Neuronal stem cell (in vitro differentiated cells): ENCODE results near the gene MAP3K5.

Experiments
- DNase-seq: peaks from one replicate; pipeline ENCODE4 v3.0.0-alpha.2; 2013; ENCODE audit warnings: low spot score
- H2AFZ ChIP-seq: one replicate; pipeline ENCODE4 v1.6.1; 2013; ENCODE audit warnings: mild to moderate bottlenecking, low read length, inconsistent platforms
- H2AK5ac ChIP-seq: 2 replicates; pipeline ENCODE4 v1.6.1; 2013; ENCODE audit warnings: low read depth, mild to moderate bottlenecking, inconsistent platforms, low read length, moderate library complexity, mixed read lengths
- H2BK120ac ChIP-seq: 2 replicates; pipeline ENCODE4 v1.6.1; 2013; ENCODE audit warnings: low read depth, mild to moderate bottlenecking, inconsistent platforms, low read length, moderate library complexity, mixed read lengths
- H2BK12ac ChIP-seq: one replicate; pipeline ENCODE4 v1.6.1; 2013; ENCODE audit warnings: low read length, inconsistent platforms
- H2BK15ac ChIP-seq: 2 replicates; pipeline ENCODE4 v1.6.1; 2013; ENCODE audit warnings: mild to moderate bottlenecking, low read length, inconsistent platforms, mixed read lengths
- H2BK5ac ChIP-seq: one replicate; pipeline ENCODE4 v1.6.1; 2013; ENCODE audit warnings: inconsistent platforms, mild to moderate bottlenecking, low read length, moderate library complexity
- H3K14ac ChIP-seq: one replicate; pipeline ENCODE4 v1.6.1; 2013; ENCODE audit warnings: low read length, inconsistent platforms
- H3K18ac ChIP-seq: 2 replicates; pipeline ENCODE4 v1.6.1; 2013; ENCODE audit warnings: low read length, inconsistent platforms
- H3K23ac ChIP-seq: 2 replicates; pipeline ENCODE4 v1.6.1; 2013; ENCODE audit warnings: low read depth, mild to moderate bottlenecking, mixed read lengths, low read length, inconsistent platforms; ENCODE audit not compliant: poor library complexity
- H3K27ac ChIP-seq: replicated peaks from 3 replicates; pipeline ENCODE4 v1.5.1; 2013; ENCODE audit warnings: low read length, inconsistent platforms
- H3K27me3 ChIP-seq, 3 experiments: 2 replicates each; pipeline ENCODE4 v1.6.1; 2013; ENCODE audit warnings: low read length in 3 of 3, mild to moderate bottlenecking in 2 of 3, inconsistent platforms in 1 of 3, low read depth in 1 of 3, mixed read lengths in 1 of 3, moderate library complexity in 1 of 3; ENCODE audit not compliant: control insufficient read depth in 3 of 3, insufficient read depth in 3 of 3
- H3K36me3 ChIP-seq, 2 donors: replicated peaks in 1 of 2; 2 replicates each; pipeline ENCODE4 v1.6.1; 2013; ENCODE audit warnings: low read length in 2 of 2; ENCODE audit not compliant: control insufficient read depth in 2 of 2, insufficient read depth in 2 of 2
- H3K4ac ChIP-seq: 2 replicates; pipeline ENCODE4 v1.6.1; 2013; ENCODE audit warnings: inconsistent platforms, mild to moderate bottlenecking, low read length, moderate library complexity
- H3K4me1 ChIP-seq, 2 donors: 1 replicate in 1 of 2; 2 replicates in 1 of 2; pipeline ENCODE4 v1.6.1; 2013; ENCODE audit warnings: low read length in 2 of 2, low read depth in 1 of 2; ENCODE audit not compliant: control insufficient read depth in 2 of 2, insufficient read depth in 1 of 2
- H3K4me2 ChIP-seq: one replicate; pipeline ENCODE4 v1.6.1; 2013; ENCODE audit warnings: mild to moderate bottlenecking, low read length, inconsistent platforms; ENCODE audit not compliant: insufficient read depth, poor library complexity, severe bottlenecking
- H3K4me3 ChIP-seq, 2 donors: 2 replicates each; pipeline ENCODE4 v1.5.1; 2013; ENCODE audit warnings: low read length in 2 of 2, mild to moderate bottlenecking in 2 of 2, inconsistent platforms in 1 of 2, moderate library complexity in 1 of 2
- H3K79me1 ChIP-seq: one replicate; pipeline ENCODE4 v1.6.1; 2013; ENCODE audit warnings: low read depth, mild to moderate bottlenecking, inconsistent platforms, low read length, moderate library complexity
- H3K9ac ChIP-seq: one replicate; pipeline ENCODE4 v1.6.1; 2013; ENCODE audit warnings: mild to moderate bottlenecking, low read depth, low read length, inconsistent platforms; ENCODE audit not compliant: poor library complexity
- H3K9me3 ChIP-seq, 2 donors: replicated peaks in 1 of 2; 2 replicates each; pipeline versions ENCODE3 to v1.6.1; 2013; ENCODE audit warnings: low read length in 2 of 2, mild to moderate bottlenecking in 2 of 2, inconsistent platforms in 1 of 2, low read depth in 1 of 2, mixed read lengths in 1 of 2, moderate library complexity in 1 of 2; ENCODE audit not compliant: control insufficient read depth in 2 of 2, insufficient read depth in 1 of 2
- H4K8ac ChIP-seq: one replicate; pipeline ENCODE4 v1.6.1; 2013; ENCODE audit warnings: low read depth, mild to moderate bottlenecking, inconsistent platforms, low read length, moderate library complexity
- H4K91ac ChIP-seq: one replicate; pipeline ENCODE4 v1.6.1; 2013; ENCODE audit warnings: low read length, low read depth, mild to moderate bottlenecking, inconsistent platforms; ENCODE audit not compliant: poor library complexity
- WGBS, 2 donors: extraction: QIAGEN DNeasy Blood & Tissue Kit; methylation state at CpG; one replicate each; pipeline ENCODE4 v1.1.7; 2013; ENCODE audit warnings: missing lambda C conversion rate in 2 of 2, mixed read lengths in 1 of 2; ENCODE audit not compliant: insufficient read length in 2 of 2, insufficient replicate concordance in 1 of 2; ENCODE audit errors: extremely low coverage in 2 of 2; 5-methylcytosine and 5-hydroxymethylcytosine counted together

Gene MAP3K5

GRCh38 chr6:136788069-136788902, 4.0 kb downstream of the MAP3K5 start:
- no peak overlapping the region for H4K91ac ChIP-seq
- H3K4me3 ChIP-seq = no peak overlapping the region
- H3K27ac ChIP-seq = no peak overlapping the region
- no peaks in the 10 kb centered on the region for H3K9me3 ChIP-seq
- H3K4me1 ChIP-seq = peaks cover 2 to 3% of the 10 kb centered on the region in 2 donors
- no peaks in the 10 kb centered on the region for H3K79me1 ChIP-seq
- DNase-seq = no peak
- no peak overlapping the region for H3K9ac ChIP-seq
- peaks cover 11 to 67% (median 25%) of the 10 kb centered on the region in 3 experiments for H3K27me3 ChIP-seq
- H3K14ac ChIP-seq = no peak overlapping the region
- no peak overlapping the region for H4K8ac ChIP-seq
- no peak overlapping the region for H3K4ac ChIP-seq
- no peak overlapping the region for H3K4me2 ChIP-seq
- H2BK12ac ChIP-seq = no peak overlapping the region
- no peak overlapping the region for H3K18ac ChIP-seq
- no peak overlapping the region for H2BK120ac ChIP-seq
- WGBS, 2 donors = no CpG with 5 or more reads among the region's 7 CpGs
- no peak overlapping the region for H2AK5ac ChIP-seq
- no peak overlapping the region for H2BK15ac ChIP-seq
- no peak overlapping the region for H2BK5ac ChIP-seq
- no peaks in the 10 kb centered on the region for H3K36me3 ChIP-seq
- no peak overlapping the region for H3K23ac ChIP-seq
- no peak overlapping the region for H2AFZ ChIP-seq

- Histone ChIP-seq H2BK5ac (no peak overlapping the region), H3K27me3 (peaks cover 10 to 62% (median 22%) of the 10 kb centered on the region in 3 experiments), H3K4me2 (no peak overlapping the region), H3K27ac (no peak overlapping the region), H2BK12ac (no peak overlapping the region), H4K91ac (no peak overlapping the region), H3K4ac (no peak overlapping the region), H2BK15ac (no peak overlapping the region), H3K23ac (no peak overlapping the region), H2AFZ (no peak overlapping the region), H3K18ac (no peak overlapping the region), H3K79me1 (no peaks in the 10 kb centered on the region), H3K14ac (no peak overlapping the region), H3K9me3 (no peaks in the 10 kb centered on the region), H3K36me3 (no peaks in the 10 kb centered on the region), H2BK120ac (no peak overlapping the region), H4K8ac (no peak overlapping the region), H3K9ac (no peak overlapping the region), H3K4me1 (peaks cover 2% of the 10 kb centered on the region in 2 donors), H2AK5ac (no peak overlapping the region), H3K4me3 (no peak overlapping the region)
- DNase-seq = no peak
- WGBS, 2 donors = no CpG with 5 or more reads among the region's 4 CpGs
These were observed 4.6 kb downstream of the MAP3K5 start for GRCh38 chr6:136787726-136788068.

- Histone ChIP-seq H2BK120ac (no peak overlapping the region), H3K27ac (no peak overlapping the region), H3K23ac (no peak overlapping the region), H3K18ac (no peak overlapping the region), H4K8ac (no peak overlapping the region), H3K79me1 (no peaks in the 10 kb centered on the region), H3K4me3 (no peak overlapping the region), H3K4me2 (no peak overlapping the region), H3K4ac (no peak overlapping the region), H2BK12ac (no peak overlapping the region), H3K36me3 (no peaks in the 10 kb centered on the region), H2AFZ (no peak overlapping the region), H3K27me3 (peaks cover 3 to 51% (median 14%) of the 10 kb centered on the region in 3 experiments), H2BK5ac (no peak overlapping the region), H3K4me1 (peaks cover 2% of the 10 kb centered on the region in 2 donors), H3K9me3 (no peaks in the 10 kb centered on the region), H3K14ac (no peak overlapping the region), H2BK15ac (no peak overlapping the region), H4K91ac (no peak overlapping the region), H3K9ac (no peak overlapping the region), H2AK5ac (no peak overlapping the region)
- no CpG with 5 or more reads among the region's 6 CpGs for WGBS, 2 donors
- DNase-seq = no peak
These were observed 5.6 kb downstream of the MAP3K5 start for GRCh38 chr6:136786658-136787057.

GRCh38 chr6:136784910-136785746, 7.1 kb downstream of the MAP3K5 start:
- Histone ChIP-seq H2BK12ac (no peak overlapping the region), H3K27me3 (peaks cover 0 to 38% (median 5%) of the 10 kb centered on the region in 3 experiments), H3K4me1 (no peaks in the 10 kb centered on the region), H2BK15ac (no peak overlapping the region), H3K4ac (no peak overlapping the region), H2AFZ (no peak overlapping the region), H3K14ac (no peak overlapping the region), H2BK5ac (no peak overlapping the region), H3K79me1 (no peaks in the 10 kb centered on the region), H3K36me3 (no peaks in the 10 kb centered on the region), H2AK5ac (no peak overlapping the region), H3K4me3 (no peak overlapping the region), H3K27ac (no peak overlapping the region), H4K91ac (no peak overlapping the region), H3K9me3 (no peaks in the 10 kb centered on the region), H4K8ac (no peak overlapping the region), H2BK120ac (no peak overlapping the region), H3K18ac (no peak overlapping the region), H3K9ac (no peak overlapping the region), H3K4me2 (no peak overlapping the region), H3K23ac (no peak overlapping the region)
- DNase-seq = no peak
- no CpG with 5 or more reads among the region's 10 CpGs for WGBS, 2 donors
